Suprapubic skin (tissue), 4 donors: ENCODE measurements around the gene IL17D. TPM values are rescaled to one million over a fixed set of nuclear protein-coding genes. Genes with fewer than 3 reads are reported as not detected.

Source experiments
- DNase-seq, 2 donors: peaks; one replicate each; pipeline ENCODE4 v3.0.0-alpha.2; 2019; ENCODE audit warnings: low spot score in 2 of 2
- H3K27ac ChIP-seq: fragments of 200-600 bp; sonication (generic); one replicate; pipeline ENCODE4 v1.5.1; 2019
- H3K27me3 ChIP-seq: fragments of 200-600 bp; sonication (generic); one replicate; pipeline ENCODE4 v1.5.1; 2019
- H3K36me3 ChIP-seq: fragments of 200-600 bp; sonication (generic); one replicate; pipeline ENCODE4 v1.5.1; 2019
- H3K4me1 ChIP-seq: fragments of 200-600 bp; sonication (generic); one replicate; pipeline ENCODE4 v1.5.1; 2019
- H3K4me3 ChIP-seq: fragments of 200-600 bp; sonication (generic); one replicate; pipeline ENCODE4 v1.5.1; 2019; ENCODE audit warnings: mild to moderate bottlenecking
- H3K9me3 ChIP-seq: fragments of 200-600 bp; sonication (generic); one replicate; pipeline ENCODE4 v1.5.1; 2019
- CTCF ChIP-seq, 2 donors: fragments of 200-600 bp in 1 of 2; fragments of 450-650 bp in 1 of 2; sonication (generic) in 1 of 2; IDR thresholded peaks; one replicate each; pipeline ENCODE4 v1.5.1; 2016 to 2019; ENCODE audit warnings: antibody characterized with exemption in 2 of 2, mild to moderate bottlenecking in 1 of 2, moderate library complexity in 1 of 2
- EP300 ChIP-seq: sonication (generic); formaldehyde crosslinking; IDR thresholded peaks from one replicate; pipeline ENCODE4 v1.6.1; 2017; ENCODE audit warnings: antibody characterized with exemption
- POLR2A ChIP-seq, 2 donors: fragments of 450-650 bp; IDR thresholded peaks; one replicate each; pipeline ENCODE4 v1.6.1; 2017; ENCODE audit warnings: antibody characterized with exemption in 2 of 2, mild to moderate bottlenecking in 2 of 2, moderate library complexity in 2 of 2
- POLR2AphosphoS5 ChIP-seq, 3 donors: sonication (generic); formaldehyde crosslinking; IDR thresholded peaks; one replicate each; pipeline ENCODE4 v1.6.1; 2017; ENCODE audit warnings: antibody characterized with exemption in 3 of 3
- WGBS: methylation state at CpG from one replicate; pipeline ENCODE4 v1.1.5; 2018; 5-methylcytosine and 5-hydroxymethylcytosine counted together
- total RNA-seq, 4 donors: library from RNA; depleted of rRNA; stranded (reverse); fragments of >200 nt; gene quantifications; one replicate each; pipeline ENCODE4 v1.1.0, GENCODE V29; 2016

The IL17D gene
- total RNA-seq, 4 donors from 2014 or later, result 0.26 to 1.5 (median 0.50) TPM

DNA sequence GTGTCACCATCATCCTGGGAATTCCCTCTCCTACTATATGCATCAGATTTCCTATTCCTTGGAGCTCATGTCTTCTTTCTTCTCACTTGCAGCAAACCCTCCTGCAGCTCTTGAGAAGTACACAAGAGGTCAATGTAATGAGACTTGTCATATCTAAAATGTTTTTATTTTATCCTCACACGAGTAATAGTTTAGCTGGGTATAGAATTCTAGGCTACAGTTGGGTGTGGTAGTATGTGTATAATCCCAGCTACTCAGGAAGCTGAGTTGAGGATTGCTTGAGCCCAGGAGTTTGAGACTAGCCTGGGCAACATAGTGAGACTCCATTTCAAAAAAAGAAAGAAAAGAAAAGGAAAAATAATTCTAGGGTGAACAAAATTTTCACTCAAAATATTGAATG lies 45.9 kb downstream of the IL17D start:
- Histone ChIP-seq H3K4me1 (no peaks in the 10 kb centered on the region), H3K27ac (no peak overlapping the region), H3K9me3 (peaks cover 7% of the 10 kb centered on the region), H3K27me3 (no peaks in the 10 kb centered on the region), H3K4me3 (no peak overlapping the region), H3K36me3 (no peaks in the 10 kb centered on the region)
- TF ChIP-seq EP300 (no peak), CTCF (IDR thresholded peaks at IDR 0.05) (no peak), POLR2AphosphoS5 (IDR thresholded peaks at IDR 0.05) (no peak), POLR2A (IDR thresholded peaks at IDR 0.05) (no peak)
- WGBS, result 100% methylated on average over 1 of the region's 1 CpG
- DNase-seq, result no peak

- H3K9me3 ChIP-seq, result peaks cover 7% of the 10 kb centered on the region
- no peak for DNase-seq
Measured at GRCh38 chr13:20754009-20754408, 50.5 kb downstream of the IL17D start.

GRCh38 chr13:20760872-20761271 lies 57.4 kb downstream of the IL17D start:
- DNase-seq, result no peak
- no peaks in the 10 kb centered on the region for H3K9me3 ChIP-seq
- no peaks in the 10 kb centered on the region for H3K36me3 ChIP-seq
- WGBS, result 85% methylated on average over 3 of the region's 3 CpGs
- no peaks in the 10 kb centered on the region for H3K4me1 ChIP-seq
- H3K27ac ChIP-seq, result no peak overlapping the region
- no peak for TF ChIP-seq CTCF (IDR thresholded peaks at IDR 0.05)
- TF ChIP-seq POLR2A (IDR thresholded peaks at IDR 0.05), result no peak
- no peak for TF ChIP-seq EP300
- no peak for TF ChIP-seq POLR2AphosphoS5 (IDR thresholded peaks at IDR 0.05)
- H3K27me3 ChIP-seq, result no peaks in the 10 kb centered on the region
- no peak overlapping the region for H3K4me3 ChIP-seq

More at GRCh38 chr13:20754009-20754408, 50.5 kb downstream of the IL17D start:
- peaks cover 5% of the 10 kb centered on the region for H3K36me3 ChIP-seq
- H3K27ac ChIP-seq, result no peak overlapping the region
- TF ChIP-seq CTCF (IDR thresholded peaks at IDR 0.05), result no peak
- H3K27me3 ChIP-seq, result no peaks in the 10 kb centered on the region
- no peaks in the 10 kb centered on the region for H3K4me1 ChIP-seq
- H3K4me3 ChIP-seq, result no peak overlapping the region

DNA sequence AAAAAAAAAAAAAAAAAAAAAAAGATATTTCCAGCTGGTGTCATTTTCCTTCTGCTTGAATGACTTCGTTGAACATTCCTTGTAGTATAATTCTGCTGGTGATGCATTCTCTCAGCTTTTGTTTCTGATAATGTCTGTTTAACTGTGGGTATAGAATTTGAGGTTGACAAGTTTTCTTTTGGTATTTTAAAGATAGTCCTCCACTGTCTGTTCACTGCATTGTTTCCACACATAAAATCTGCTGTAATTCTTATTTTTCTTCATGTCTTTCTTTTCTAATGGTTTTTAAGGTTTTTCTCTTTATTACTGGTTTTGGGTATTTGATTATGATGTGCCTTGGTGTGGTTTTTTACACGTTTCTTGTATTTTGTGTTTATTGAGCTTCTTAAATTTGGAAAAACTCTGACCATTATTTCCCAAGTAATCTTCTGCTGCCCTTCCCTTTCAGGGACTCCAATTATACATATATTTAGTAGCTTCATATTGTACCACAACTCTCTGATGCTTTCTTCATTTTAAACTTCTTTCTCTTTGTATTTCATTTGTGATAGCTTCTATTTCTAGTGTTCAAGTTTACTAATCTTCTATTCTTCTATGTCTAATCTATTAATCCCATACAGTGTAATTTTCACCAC lies 63.9 kb downstream of the IL17D start:
- no peak for DNase-seq
- WGBS, result 92% methylated on average over 2 of the region's 2 CpGs
- TF ChIP-seq CTCF (IDR thresholded peaks at IDR 0.05), result no peak
- no peak for TF ChIP-seq POLR2AphosphoS5 (IDR thresholded peaks at IDR 0.05)
- no peak for TF ChIP-seq POLR2A (IDR thresholded peaks at IDR 0.05)
- TF ChIP-seq EP300, result no peak
- Histone ChIP-seq H3K4me1 (peaks cover 3% of the 10 kb centered on the region), H3K9me3 (peaks cover 5% of the 10 kb centered on the region), H3K27me3 (no peaks in the 10 kb centered on the region), H3K36me3 (peaks cover 4% of the 10 kb centered on the region), H3K4me3 (no peak overlapping the region), H3K27ac (no peak overlapping the region)

DNA sequence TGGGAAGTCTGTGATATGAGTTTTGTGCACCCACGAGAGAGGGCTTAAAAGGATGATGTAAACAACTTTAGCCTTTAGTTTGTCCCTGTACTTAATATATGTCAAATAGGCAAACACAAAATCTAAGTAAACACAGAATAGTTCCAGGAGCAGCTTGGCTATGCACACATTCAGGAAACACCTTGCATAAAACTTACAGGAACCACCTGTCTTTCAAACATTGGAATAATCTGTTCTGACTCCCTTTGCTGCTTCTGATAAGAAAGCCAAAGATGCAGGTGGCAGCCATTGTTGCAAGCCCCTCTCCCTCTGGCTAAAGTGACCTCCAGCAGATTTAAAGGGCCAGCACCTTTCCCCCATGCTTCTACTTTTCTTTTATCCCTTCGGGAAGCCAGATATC lies 65.6 kb downstream of the IL17D start:
- Histone ChIP-seq H3K4me1 (peaks cover 13% of the 10 kb centered on the region), H3K36me3 (peaks cover 4% of the 10 kb centered on the region), H3K27me3 (no peaks in the 10 kb centered on the region), H3K27ac (no peak overlapping the region), H3K9me3 (peaks cover 5% of the 10 kb centered on the region), H3K4me3 (no peak overlapping the region)
- no peak for DNase-seq
- 45% methylated on average over 2 of the region's 2 CpGs for WGBS
- TF ChIP-seq CTCF (IDR thresholded peaks at IDR 0.05), result no peak
- TF ChIP-seq POLR2AphosphoS5 (IDR thresholded peaks at IDR 0.05), result no peak
- TF ChIP-seq EP300, result no peak
- no peak for TF ChIP-seq POLR2A (IDR thresholded peaks at IDR 0.05)
